ENCODE data around the gene NTN1.

DNA sequence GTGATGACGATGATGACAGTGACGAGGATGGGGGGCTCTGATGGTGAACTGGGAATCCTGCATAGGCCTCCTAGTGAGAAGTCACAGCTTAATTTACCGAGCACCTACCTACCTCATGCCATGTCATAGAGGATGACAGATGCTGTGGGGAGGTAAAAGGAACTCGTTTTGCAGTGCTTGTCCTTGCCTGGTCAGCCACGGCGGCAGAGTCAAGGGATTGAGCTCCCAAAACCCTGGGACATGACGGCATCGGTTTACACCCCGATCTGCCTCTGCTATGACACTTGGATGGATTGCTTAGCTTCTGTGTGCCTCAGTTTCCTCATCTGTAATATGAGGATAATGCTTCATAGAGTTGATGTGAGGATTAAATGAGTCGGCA lies 103.2 kb downstream of the NTN1 start:
- TF ChIP-seq POLR2A (IDR thresholded peaks at IDR 0.05) (no peak), POLR2AphosphoS5 (IDR thresholded peaks at IDR 0.05) (no peak)
- TF ChIP-seq, protein P1, sequence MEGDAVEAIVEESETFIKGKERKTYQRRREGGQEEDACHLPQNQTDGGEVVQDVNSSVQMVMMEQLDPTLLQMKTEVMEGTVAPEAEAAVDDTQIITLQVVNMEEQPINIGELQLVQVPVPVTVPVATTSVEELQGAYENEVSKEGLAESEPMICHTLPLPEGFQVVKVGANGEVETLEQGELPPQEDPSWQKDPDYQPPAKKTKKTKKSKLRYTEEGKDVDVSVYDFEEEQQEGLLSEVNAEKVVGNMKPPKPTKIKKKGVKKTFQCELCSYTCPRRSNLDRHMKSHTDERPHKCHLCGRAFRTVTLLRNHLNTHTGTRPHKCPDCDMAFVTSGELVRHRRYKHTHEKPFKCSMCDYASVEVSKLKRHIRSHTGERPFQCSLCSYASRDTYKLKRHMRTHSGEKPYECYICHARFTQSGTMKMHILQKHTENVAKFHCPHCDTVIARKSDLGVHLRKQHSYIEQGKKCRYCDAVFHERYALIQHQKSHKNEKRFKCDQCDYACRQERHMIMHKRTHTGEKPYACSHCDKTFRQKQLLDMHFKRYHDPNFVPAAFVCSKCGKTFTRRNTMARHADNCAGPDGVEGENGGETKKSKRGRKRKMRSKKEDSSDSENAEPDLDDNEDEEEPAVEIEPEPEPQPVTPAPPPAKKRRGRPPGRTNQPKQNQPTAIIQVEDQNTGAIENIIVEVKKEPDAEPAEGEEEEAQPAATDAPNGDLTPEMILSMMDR (IDR thresholded peaks at IDR 0.05), result no peak

All from breast epithelium (tissue), 3 donors.